ENCODE data around the gene THOC7.

Gene THOC7

DNA sequence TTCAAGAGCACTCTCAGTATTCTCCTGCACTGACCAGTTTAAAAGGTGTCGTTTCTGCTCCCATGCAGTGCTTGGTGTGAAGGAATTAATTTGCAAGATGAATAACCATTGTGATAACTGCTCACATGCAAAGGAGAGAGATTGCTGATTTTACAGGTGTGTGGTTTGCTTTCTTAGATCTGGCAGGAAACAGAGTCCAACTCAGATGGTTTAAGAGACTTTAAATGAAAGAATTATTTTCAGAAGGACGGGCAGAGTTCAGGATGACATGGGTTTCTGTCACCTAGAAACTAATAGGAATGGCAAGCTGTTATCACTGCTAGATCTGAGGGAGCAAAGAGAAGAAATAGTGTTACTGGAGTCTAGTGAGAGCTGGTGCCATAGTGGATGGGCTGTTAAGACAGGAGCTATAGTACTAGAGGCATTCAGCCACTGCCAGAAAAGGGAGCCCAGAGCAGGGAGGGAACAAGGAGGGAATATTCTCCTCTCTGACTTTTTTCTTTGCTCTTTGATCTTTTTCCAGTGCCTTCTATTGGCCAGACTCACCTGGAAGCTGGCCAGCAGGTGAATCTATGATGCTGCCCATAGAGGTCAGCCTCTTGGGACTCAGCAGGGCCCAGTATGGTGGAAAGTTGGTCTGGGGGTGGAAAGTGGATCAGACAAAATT is 14.9 kb upstream of the THOC7 start:
- DNase-seq (ENCODE audit: low read depth in 2 of 2): no peak

DNA sequence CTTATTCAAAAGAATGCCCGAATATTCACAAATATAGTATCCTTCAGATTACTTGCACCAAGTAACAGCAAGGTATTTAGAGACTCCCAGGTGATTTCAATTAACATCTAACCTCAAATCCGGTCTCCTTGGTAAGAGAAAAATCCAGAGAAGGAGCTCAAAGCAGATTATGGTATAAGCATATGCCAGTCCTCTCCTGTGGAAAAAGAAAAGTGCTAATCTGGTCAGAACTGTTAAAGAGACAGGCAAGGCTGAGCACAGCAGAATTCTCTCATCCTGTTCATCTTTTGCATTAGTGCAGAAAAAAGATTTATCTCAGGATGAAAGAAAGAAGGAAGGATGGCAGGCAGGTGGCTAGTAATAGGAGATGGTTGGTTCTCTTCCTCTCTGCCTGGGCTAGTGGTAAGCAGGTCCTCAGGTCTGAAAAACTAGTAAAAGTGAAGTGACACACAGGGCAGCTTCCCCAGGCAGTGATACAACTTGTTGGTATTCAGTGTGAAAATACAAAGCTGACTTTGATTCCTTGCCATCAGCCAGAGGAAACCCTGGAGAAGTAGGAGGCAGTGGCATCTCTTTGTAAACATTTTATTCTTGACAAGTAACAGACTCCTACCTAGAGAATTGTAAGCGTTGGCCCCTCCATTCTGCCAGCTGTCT is 14.3 kb upstream of the THOC7 start:
- DNase-seq (ENCODE audit: low read depth in 2 of 2): no peak

DNA sequence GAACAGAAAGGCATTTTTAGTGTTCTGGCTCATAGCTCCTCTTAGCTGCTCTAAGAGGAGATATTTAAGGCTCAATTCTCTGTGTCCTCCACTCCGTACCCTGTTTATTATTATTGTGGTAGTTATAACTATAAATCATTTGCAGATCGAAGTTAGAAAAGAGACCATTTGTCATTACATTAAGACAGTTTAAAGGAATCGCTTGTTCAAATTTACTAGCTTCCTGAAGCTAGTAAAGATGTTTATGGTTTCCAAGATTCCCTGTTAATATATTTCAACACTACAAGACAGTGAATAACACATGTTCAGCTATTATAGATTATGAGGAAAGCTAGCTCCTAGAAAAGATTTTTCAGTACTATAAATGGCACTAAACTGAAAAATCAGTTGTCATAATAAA is 12.7 kb upstream of the THOC7 start:
- no peak for DNase-seq (ENCODE audit: low read depth in 2 of 2)

DNA sequence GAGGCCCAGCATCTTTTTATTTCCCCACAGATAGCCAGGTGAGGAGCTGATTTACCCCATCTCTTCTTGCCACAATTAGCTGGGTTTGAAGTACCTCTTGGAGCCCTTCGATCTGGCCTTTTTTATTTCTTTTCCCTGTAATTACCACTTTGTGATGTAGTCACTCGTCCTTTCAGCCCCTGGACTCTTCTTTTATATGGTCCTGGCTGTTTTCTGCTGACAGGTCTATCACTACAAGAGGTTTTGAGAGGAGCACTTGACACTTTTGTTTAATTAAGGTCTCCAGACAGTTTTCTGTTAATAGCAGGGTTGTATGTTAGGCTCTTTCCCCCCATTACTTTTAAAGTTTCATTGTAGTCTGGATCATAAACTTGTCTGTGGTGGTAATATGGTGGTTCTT is 11.9 kb upstream of the THOC7 start:
- no peak for DNase-seq (ENCODE audit: low read depth in 2 of 2)

DNA sequence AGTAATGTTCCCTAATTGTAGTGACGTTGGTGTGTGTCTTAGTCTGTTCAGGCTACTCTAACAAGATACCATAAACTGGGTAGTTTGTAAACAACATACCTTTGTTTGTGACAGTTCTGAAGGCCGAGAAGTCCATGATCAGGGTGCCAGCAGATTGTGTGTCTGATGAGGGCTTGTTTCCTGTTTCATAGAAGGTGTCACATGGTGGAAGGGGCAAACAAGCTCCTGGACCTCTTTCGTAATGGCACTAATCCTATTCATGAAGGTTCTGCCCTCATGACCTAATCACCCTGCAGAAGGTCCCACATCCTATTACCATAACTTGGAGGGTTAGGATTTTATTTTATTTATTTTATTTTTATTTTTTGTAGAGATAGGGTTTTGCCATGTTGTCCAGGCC is 11.2 kb upstream of the THOC7 start:
- DNase-seq (ENCODE audit: low read depth in 2 of 2): no peak

DNA sequence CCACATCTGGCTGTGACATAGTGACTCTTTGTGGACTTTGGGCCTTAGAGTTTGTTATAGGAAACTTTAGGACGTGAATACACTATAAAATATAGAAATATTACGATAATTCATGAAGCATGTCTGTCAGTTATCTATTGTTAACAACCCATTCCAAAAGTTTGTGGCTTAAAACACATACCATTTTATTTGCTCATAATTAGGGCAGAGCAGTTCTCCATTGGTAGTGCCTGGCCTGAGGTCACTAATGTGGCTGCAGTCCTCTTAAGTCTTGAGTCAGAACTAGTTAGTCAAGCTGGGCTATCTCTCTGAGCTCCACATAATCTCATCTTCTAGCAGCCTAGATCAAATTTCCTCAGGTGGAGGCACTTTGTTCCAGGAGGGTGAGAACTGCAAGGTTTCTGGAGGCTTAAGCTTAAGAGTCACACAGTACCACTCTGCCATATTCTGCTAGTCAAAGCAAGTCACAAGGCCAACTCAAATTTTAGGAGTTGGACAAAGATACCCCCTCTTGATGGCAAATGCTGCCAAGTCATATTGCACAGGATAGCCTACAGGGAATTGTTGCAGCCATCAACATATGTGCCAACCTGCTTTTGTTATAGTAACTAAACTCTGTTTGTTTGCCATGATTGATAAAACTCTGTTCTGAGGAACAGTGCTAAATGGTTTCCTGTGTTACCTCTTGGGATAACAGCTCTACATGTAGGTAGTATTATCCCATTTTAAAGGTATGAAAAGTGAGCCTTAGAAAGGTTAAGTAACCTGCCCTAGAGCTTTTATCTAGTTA is 8.7 kb upstream of the THOC7 start:
- no peak for DNase-seq (ENCODE audit: low read depth in 2 of 2)

DNA sequence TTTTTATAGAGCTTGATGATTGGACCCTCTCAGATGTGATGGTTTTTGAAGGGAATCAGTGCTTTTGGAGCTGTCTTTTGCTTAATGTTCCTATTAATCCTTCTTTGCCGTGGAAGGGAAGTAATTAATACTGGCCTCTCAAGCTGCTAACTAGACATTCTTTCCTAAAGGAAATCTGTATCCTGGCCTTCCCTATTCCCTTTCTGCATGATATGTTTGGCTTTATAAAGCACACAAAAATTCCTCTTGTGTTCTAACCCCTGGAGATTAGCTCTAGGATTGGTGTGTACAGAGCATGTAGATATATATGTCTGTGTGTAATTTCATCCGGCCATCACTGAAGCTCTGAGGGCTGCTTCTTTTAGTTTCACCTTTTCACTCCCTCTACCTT is 7.0 kb upstream of the THOC7 start:
- no peak for DNase-seq (ENCODE audit: low read depth in 2 of 2)

DNA sequence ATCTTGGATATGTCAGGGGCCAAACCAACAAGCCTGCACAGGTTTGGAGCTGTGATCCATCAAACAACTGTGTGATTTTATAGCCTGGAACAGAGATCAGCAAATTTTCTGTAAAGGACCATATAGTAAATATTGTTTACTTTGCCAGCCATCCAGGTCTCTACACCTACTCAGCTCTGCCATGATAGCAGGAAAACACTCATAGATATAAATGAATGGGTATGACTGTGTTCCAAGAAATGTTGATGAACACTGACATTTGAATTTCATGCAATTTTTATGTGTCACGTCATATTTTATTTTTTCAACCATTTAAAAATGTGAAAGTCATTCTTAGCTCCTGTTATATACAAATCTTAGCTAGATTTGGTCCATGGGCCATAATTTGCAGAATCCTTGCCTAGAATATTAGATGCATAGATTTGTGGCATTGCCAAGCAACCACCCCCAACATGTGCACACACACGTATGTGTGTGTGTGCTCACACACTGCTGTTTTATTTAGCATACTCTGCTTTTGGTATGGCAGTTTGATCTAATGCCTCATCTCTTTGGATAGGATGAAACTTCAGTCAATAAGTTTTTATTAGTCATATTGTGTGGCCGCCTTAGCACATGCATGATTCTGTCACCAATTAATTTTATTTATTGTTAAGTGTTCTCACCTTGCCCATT is 6.5 kb upstream of the THOC7 start:
- no peak for DNase-seq (ENCODE audit: low read depth in 2 of 2)

DNA sequence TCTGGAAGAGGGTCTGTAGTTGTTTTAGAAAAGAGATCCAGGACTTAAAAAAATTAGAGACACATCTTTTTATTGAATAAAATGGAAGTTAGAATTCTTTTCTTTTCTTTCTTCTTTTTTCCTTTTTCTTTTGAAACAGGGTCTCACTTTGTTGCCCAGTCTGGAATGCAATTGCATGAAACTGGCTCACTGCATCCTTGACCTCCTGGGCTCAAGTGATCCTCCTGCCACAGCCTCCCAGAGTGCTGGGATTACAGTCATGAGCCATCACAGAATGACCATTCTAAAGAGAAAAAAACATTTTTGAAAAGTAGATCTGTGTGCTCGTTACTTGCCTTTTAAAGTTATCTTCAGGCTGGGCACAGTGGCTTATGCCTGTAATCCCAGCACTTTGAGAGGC is 3.6 kb upstream of the THOC7 start:
- DNase-seq (ENCODE audit: low read depth in 2 of 2): no peak

DNA sequence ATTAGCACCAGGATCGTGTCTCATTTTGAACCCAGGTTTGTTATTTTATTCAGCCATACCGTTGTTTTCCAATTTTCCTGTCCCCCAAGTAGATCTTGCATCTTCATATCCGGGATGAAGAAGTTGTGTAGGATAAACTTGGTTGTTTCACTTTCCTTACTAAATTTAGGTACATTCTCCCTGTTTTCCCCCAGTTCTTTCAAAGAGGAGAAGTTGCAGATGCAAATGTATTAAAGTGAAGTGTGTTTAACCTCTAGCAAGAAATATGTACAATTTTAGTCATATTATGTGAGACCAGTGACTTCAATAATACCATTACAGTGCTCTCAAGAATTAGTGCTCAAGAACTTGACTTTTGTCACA is 1.3 kb upstream of the THOC7 start:
- DNase-seq (ENCODE audit: low read depth in 2 of 2): no peak

DNA sequence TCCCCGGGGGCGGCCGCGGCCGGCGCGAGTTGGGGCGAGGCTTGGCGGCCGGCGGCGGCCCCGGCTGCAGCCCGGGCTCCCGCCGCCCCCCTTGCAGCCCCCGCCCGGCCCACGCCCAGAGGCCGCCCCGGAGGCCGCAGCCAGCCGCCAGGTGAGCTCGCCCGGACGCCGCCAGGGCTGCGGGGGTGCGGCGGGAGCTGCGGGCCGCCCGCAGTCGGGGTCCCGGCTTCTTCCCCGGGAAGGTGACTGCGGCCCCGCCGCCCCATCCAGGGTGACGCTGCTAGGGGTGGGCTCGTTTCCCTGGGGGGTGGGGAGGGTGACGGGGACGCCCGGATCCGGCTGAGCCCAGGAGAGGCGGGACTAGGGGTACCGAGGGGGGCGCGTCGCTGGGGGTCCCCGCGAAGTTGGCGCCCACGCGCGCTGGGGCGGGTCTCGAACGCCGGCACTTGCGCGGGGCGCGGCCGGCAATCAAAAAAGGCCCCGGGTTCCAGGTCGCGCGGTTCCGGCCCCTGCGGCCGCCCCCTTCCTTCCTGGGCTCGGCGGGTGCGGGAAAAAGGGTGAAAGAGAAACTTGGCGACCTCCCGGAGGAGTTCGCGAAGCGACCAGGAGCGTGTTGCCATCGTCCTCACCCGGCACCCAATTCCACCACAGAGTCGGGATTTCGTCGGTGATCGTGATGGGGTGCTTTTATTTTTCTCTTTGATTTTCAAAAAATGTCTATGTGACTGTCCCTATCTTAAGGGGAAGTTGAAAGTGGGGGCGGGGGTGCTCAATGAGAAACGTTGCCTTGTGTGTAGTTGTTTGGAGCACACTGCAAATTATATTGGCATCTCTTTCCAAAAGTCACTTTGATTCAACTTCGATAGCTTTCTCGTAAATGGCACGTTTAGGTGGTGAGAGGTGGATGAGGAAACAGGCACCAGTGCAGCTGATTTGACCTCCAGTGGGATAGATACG is 681 bp upstream of the THOC7 start:
- peak; percentile 17 to 24 for DNase-seq (ENCODE audit: low read depth in 2 of 2)

DNA sequence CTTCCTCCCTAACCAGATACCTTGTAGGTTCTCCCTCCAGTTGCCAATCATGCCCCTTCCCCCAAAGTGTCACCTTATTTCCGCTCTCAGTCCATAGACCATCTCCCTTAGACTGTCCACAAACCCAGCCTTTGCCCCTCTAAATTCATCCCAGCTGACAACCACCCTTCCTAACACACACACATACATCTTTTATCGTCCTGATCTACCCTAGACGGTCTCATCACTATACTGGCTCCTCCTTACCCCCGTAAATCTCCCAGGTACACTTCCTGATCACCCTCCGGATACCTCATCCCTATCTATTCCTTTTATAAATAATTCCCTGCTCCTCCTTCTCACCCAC is 828 bp downstream of the THOC7 start:
- no peak for DNase-seq (ENCODE audit: low read depth in 2 of 2)

DNA sequence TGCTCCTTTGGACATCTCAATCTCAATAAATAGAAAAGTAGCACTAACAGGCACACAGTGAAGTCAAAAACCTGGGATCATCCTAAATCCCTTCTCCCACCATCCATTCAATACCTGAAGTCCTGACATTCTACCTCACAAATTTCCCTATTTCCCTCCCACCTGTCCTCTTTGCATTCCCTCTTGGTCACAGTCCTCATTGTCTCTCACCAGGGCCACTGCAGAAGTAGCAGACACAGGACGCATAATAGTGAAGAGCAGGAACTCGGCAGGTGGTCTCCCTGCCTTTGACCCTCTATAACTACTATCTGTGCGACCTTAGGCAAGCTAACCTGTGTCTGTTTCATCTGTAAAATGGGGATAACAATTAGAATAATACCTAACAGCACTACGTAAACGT is 2.3 kb downstream of the THOC7 start:
- no peak for DNase-seq (ENCODE audit: low read depth in 2 of 2)

DNA sequence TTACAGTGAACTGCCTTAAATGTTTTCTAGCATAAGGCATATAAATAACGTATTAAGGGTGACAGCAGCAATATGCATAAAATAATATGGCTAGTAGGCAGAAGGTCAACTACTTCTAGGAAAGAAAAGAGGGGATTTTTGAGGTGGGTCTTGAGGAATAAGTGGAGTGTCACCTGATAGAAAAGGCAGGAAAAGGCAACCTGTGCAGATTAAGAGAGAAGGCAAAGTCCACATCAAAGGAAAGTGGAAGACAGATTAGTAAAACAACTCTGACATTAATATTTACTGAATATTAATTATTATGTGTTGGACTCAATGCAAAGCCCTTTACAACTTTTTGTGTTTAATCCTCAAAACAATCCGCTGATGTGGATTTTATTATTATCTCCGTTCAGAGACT is 2.8 kb downstream of the THOC7 start:
- no peak for DNase-seq (ENCODE audit: low read depth in 2 of 2)

DNA sequence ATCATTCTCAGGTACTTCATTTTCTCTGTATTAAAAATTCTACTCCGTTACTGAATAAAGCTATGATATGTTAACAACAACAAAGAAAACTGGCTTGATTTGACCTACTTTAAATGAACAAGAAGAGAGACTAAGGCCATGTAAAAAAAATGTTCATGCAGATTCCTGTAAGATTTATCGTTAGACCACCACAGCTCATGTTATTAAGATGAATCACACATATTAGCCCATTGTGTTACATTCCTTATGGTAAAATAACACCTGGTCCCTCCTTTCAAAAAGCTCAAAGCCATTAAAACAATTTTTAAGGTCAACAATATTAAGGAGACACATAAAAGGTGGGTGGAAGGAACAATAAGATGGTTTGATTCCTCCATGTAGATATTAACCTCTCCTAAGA is 6.3 kb downstream of the THOC7 start:
- no peak for DNase-seq (ENCODE audit: low read depth in 2 of 2)

DNA sequence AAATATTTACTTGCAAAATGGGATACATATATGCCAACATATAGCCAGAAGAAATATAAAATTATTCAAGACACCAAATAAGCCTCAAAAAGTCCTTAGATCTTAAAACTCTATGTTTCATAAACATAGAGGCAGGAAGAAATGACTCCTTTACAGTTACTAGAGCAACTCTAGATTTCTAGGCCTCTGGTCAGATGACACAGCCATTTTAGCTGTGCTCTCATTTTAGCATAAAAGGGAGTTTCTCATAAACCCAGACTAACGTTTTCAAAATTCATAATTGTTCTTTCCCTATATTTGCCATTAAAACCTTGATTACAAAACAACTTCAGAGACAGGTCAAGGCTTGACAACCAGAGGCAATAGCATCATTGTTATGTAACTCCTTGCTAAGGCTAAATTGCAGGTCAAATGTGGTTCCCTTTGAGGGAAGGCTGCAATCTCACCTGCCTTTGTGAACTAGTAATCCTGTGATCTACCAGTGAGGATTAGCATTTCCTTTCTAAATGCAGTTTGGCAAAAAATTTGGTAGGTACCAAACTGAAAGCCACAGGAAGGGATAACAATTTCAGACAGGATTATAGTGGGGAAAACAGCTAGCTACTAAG is 8.2 kb downstream of the THOC7 start:
- DNase-seq (ENCODE audit: low read depth in 2 of 2): no peak

DNA sequence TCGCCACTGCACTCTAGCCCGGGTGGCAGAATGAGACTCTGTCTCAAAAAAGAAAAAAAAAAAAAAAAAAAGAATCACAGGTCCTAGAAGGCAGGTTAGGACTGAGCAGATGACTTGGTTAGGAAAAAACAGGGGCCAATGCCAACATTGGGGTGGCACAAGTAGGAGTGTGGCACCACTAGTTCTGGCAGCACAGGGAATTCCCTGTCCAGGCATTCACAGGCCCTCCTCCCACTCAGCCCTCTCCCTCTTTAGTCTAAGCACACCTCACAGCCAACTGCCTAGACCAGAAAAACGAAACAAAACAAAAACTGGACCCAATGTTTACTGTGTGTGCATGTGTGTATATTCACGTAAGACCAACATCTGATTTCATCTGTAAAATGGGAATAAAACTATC is 10.5 kb downstream of the THOC7 start:
- no peak for DNase-seq (ENCODE audit: low read depth in 2 of 2)

DNA sequence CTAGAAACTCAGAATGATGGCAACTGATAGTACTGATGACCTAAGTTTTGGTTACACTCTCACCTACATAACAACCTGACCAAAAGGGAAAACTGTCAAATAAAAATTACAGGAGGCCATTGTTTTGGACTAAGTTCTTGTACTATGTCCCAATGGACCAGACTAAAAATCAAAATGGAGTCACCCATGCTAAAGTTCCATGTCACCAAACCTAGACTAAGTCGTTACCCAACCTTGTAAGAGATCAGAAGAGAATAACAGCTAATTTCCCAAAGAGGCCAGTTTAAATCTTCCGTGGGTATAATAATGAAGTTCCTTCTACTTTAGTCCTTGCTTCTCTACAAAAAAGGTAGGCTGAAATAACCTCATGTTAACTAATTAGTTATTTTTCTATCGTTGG is 12.3 kb downstream of the THOC7 start:
- no peak for DNase-seq (ENCODE audit: low read depth in 2 of 2)

DNA sequence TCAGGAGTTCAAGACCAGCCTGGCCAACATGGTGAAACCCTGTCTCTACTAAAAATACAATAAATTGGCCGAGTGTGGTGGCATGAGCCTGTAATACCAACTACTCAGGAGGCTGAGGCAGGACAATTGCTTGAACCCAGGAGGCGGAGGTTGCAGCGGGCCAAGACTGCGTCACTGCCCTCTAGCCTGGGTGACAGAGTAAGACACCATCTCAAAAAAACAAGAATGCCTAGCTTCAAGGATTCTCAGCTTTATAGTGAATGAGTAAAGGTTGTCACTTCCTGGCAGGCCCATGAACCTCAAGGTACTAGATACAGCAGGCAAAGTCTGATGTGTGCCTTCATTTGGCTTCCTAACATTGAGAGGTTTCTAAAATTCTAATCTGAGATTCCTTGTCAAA is 14.4 kb downstream of the THOC7 start:
- DNase-seq (ENCODE audit: low read depth in 2 of 2): no peak

DNA sequence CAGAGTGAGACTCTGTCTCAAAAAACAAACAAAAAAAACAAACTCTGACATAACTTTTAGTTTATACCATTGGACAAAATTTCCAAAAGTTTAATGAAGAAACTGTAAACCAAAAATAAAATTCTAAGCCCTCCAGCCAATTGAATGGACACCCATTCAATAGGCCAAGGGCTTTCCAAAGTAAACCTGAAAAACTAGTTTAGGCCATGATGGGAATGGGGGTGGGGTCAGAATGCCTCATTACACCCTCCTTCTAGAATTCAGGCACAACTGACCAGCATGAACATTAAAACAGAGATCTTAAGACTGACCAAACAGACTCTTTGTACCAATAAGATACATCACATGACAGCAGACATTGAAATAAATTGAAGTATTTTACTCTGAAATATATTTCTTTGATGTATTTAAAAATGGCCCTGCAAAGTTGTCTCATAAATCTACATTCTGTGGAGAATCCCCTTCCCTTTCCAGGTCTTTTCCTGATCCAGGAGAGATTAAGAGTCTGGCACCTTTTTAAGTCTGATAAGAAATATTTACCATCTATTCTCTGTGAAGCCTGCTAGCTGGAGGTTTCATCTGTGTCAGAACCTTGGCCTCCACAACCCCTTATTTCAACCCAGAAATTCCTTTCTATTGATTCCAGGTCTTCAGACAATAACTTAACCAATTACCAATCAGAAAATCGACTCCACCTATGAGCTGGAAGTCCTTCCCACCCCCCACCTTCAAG is 15.7 kb downstream of the THOC7 start:
- DNase-seq (ENCODE audit: low read depth in 2 of 2): no peak

DNA sequence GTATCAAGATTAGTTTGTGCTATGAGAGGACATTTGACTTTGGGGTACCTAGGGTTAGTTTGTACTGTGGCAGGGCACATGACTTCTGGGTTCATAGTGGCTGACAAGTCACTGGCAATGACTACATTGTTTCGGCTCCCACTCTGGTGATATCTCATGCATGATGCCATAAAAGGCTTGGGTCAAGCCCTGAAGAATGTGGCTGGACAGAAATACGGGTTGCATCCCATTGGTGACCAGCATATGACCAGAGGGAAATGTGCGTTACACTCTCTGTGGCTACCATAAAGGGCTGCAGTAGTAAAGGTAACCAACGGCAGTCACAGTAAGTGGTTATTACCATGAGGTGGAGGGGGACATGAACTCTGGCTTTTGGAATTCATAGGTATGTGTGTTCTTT is 18.4 kb downstream of the THOC7 start:
- no peak for DNase-seq (ENCODE audit: low read depth in 2 of 2)

All from stimulated activated CD4-positive, alpha-beta T cell treated with anti-CD3 and anti-CD28 coated beads, Interleukin-4, amount 100 ng/mL, for 48 hours (primary cell).